Activated T-cell treated with anti-CD3 and anti-CD28 coated beads for 24 hours (primary cell): ENCODE results near the gene MTNR1A.

Experiments used
- DNase-seq: peaks from one replicate; pipeline ENCODE4 v3.0.0-alpha.2; 2020; ENCODE audit warnings: low read depth

Gene MTNR1A

GRCh38 chr4:186487726-186488125 lies 67.6 kb downstream of the MTNR1A start:
- no peak for DNase-seq

- DNase-seq: no peak
Measured at GRCh38 chr4:186486172-186486571, 69.2 kb downstream of the MTNR1A start.

GRCh38 chr4:186485561-186486062 lies 69.8 kb downstream of the MTNR1A start:
- no peak for DNase-seq

- DNase-seq: no peak
Measured at GRCh38 chr4:186485150-186485549, 70.2 kb downstream of the MTNR1A start.

- DNase-seq: no peak
Measured at GRCh38 chr4:186483656-186484055, 71.7 kb downstream of the MTNR1A start.
